Activated CD8-positive, alpha-beta memory T cell treated with anti-CD3 and anti-CD28 coated beads for 36 hours (primary cell): ENCODE results near the gene TMEM151B. TPM values are rescaled to one million over a fixed set of nuclear protein-coding genes. Genes with fewer than 3 reads are reported as not detected.
"Not testable (repeated sequence)": the region's sequence is repeated elsewhere in the genome, so short reads cannot be mapped to it uniquely, and the experiment has no call there.

Source experiments
- CTCF ChIA-PET: fragments of 350-600 bp; sonication (Branson Sonifier 250); formaldehyde crosslinking; loops from one replicate; lab custom pipeline; 2021; ENCODE audit warnings: antibody characterized with exemption; lab: Charles Lee
- POLR2A ChIA-PET: fragments of 350-600 bp; sonication (Branson Sonifier 250); formaldehyde crosslinking; loops from one replicate; lab custom pipeline; 2021; ENCODE audit warnings: antibody characterized with exemption; lab: Charles Lee
- total RNA-seq, 2 experiments: library from RNA; stranded (reverse); gene quantifications; one replicate each; pipeline ENCODE4 v1.2.3, GENCODE V29; 2021

Gene TMEM151B
- total RNA-seq, 2 experiments from 2014 or later, result not detected

- CTCF ChIA-PET, result interaction anchor here (1.3 kb wide), 1 partner anchor 100 kb away, joined by 3 read pairs; no protein-coding TSS in a partner anchor
- POLR2A ChIA-PET, result no interaction called here
These were observed 51.0 kb downstream of the TMEM151B start for GRCh38 chr6:44321210-44321609.

GRCh38 chr6:44327096-44327495 is 56.8 kb downstream of the TMEM151B start:
- CTCF ChIA-PET, result no interaction called here
- POLR2A ChIA-PET, result no interaction called here

GRCh38 chr6:44327760-44328159 is 57.5 kb downstream of the TMEM151B start:
- ChIA-PET POLR2A (no interaction called here), CTCF (no interaction called here)

GRCh38 chr6:44328203-44328602 is 58.0 kb downstream of the TMEM151B start:
- POLR2A ChIA-PET, CTCF ChIA-PET: not testable (repeated sequence)

GRCh38 chr6:44329858-44330257 is 59.6 kb downstream of the TMEM151B start:
- CTCF ChIA-PET, result interaction anchor here (1.0 kb wide), 1 partner anchor 66 kb away, joined by 3 read pairs; no protein-coding TSS in a partner anchor
- POLR2A ChIA-PET, result no interaction called here

GRCh38 chr6:44332585-44332984 is 62.3 kb downstream of the TMEM151B start:
- ChIA-PET POLR2A (no interaction called here), CTCF (interaction anchor here (7.9 kb wide), 1 partner anchor 66 kb away, joined by 64 read pairs; the partner anchor contains the start of gene NFKBIE)

- POLR2A ChIA-PET, result no interaction called here
These were observed 63.1 kb downstream of the TMEM151B start for GRCh38 chr6:44333273-44333919.

GRCh38 chr6:44333942-44334341 is 63.7 kb downstream of the TMEM151B start:
- POLR2A ChIA-PET, result no interaction called here
- CTCF ChIA-PET, result interaction anchor here (7.9 kb wide), 1 partner anchor 67 kb away, joined by 64 read pairs; the partner anchor contains the start of gene NFKBIE

More at GRCh38 chr6:44333273-44333919, 63.1 kb downstream of the TMEM151B start:
- CTCF ChIA-PET, result interaction anchor here (7.9 kb wide), 1 partner anchor 67 kb away, joined by 64 read pairs; the partner anchor contains the start of gene NFKBIE

GRCh38 chr6:44335631-44336030 is 65.4 kb downstream of the TMEM151B start:
- POLR2A ChIA-PET, result interaction anchor here (0.6 kb wide), 1 partner anchor 194 kb away, joined by 4 read pairs; no protein-coding TSS in a partner anchor

GRCh38 chr6:44338228-44339122 is 68.2 kb downstream of the TMEM151B start:
- ChIA-PET CTCF (interaction anchor here (0.6 to 7.9 kb wide), 12 partner anchors 34 to 1577 kb away, joined by 3 to 64 read pairs (median 4); partner anchors contain the start of gene NFKBIE), POLR2A (interaction anchor here (0.6 to 0.7 kb wide), 3 partner anchors 39 to 71 kb away, joined by 3 to 6 read pairs (median 3); no protein-coding TSS in a partner anchor)

More at GRCh38 chr6:44335631-44336030, 65.4 kb downstream of the TMEM151B start:
- CTCF ChIA-PET, result interaction anchor here (0.6 to 7.9 kb wide), 4 partner anchors 18 to 164 kb away, joined by 3 to 64 read pairs (median 4); partner anchors contain the start of gene NFKBIE

- ChIA-PET POLR2A (interaction anchor here (0.7 kb wide), 2 partner anchors 50 to 72 kb away, joined by 3 to 6 read pairs; no protein-coding TSS in a partner anchor), CTCF (interaction anchor here (0.6 to 7.9 kb wide), 9 partner anchors 34 to 1578 kb away, joined by 3 to 64 read pairs (median 4); partner anchors contain the start of genes NFKBIE and TMEM151B)
These were observed 69.1 kb downstream of the TMEM151B start for GRCh38 chr6:44339301-44339700.

GRCh38 chr6:44339763-44340625 is 69.7 kb downstream of the TMEM151B start:
- ChIA-PET POLR2A (interaction anchor here (0.8 kb wide), 1 partner anchor 84 kb away, joined by 3 read pairs; no protein-coding TSS in a partner anchor), CTCF (interaction anchor here (0.9 to 7.9 kb wide), 4 partner anchors 65 to 118 kb away, joined by 3 to 64 read pairs (median 6); partner anchors contain the start of genes NFKBIE and TMEM151B)

GRCh38 chr6:44341095-44341890 is 71.0 kb downstream of the TMEM151B start:
- CTCF ChIA-PET, result interaction anchor here (0.7 to 5.4 kb wide), 2 partner anchors 73 to 152 kb away, joined by 3 to 21 read pairs; no protein-coding TSS in a partner anchor
- POLR2A ChIA-PET, result no interaction called here

- ChIA-PET CTCF (interaction anchor here (0.7 to 5.4 kb wide), 5 partner anchors 29 to 153 kb away, joined by 3 to 21 read pairs (median 3); partner anchors contain the start of gene AARS2), POLR2A (no interaction called here)
These were observed 71.8 kb downstream of the TMEM151B start for GRCh38 chr6:44342052-44342451.

- ChIA-PET POLR2A (no interaction called here), CTCF (interaction anchor here (0.7 to 5.4 kb wide), 4 partner anchors 30 to 118 kb away, joined by 3 to 21 read pairs (median 3); partner anchors contain the start of gene AARS2)
These were observed 72.2 kb downstream of the TMEM151B start, which contains the start of gene SPATS1 for GRCh38 chr6:44342489-44342888. TSS of gene SPATS1 (plus strand) at chr6:44342650. CDS start at chr6:44343096, 446 bp downstream.

- POLR2A ChIA-PET, CTCF ChIA-PET: not testable (repeated sequence)
These were observed 76.6 kb downstream of the TMEM151B start for GRCh38 chr6:44346818-44347217.
